CD4-positive, alpha-beta T cell (primary cell): ENCODE measurements around the gene PDE8A. TPM values are rescaled to one million over a fixed set of nuclear protein-coding genes. Genes with fewer than 3 reads are reported as not detected.

ENCODE experiments used
- ATAC-seq: fragments of 200-7000 bp; cut with Tn5 transposase; one replicate; pipeline ENCODE4 v1.10.0; 2022; ENCODE audit warnings: mild to moderate bottlenecking; ENCODE audit not compliant: poor library complexity
- CTCF ChIA-PET: fragments of 350-600 bp; sonication (Branson Sonifier 250); formaldehyde crosslinking; loops from one replicate; lab custom pipeline; 2021; ENCODE audit warnings: antibody characterized with exemption, inconsistent platforms; lab: Charles Lee
- POLR2A ChIA-PET: fragments of 350-600 bp; sonication (Branson Sonifier 250); formaldehyde crosslinking; loops from one replicate; lab custom pipeline; 2021; ENCODE audit warnings: antibody characterized with exemption, inconsistent platforms; lab: Charles Lee
- DNase-seq, 14 experiments: peaks; one replicate each; pipeline ENCODE4 v3.0.0-alpha.2; 2013 to 2020; ENCODE audit warnings: mixed read lengths in 2 of 14
- H3K27ac ChIP-seq, 2 donors: one replicate each; pipeline versions ENCODE4 v1.5.1 to v1.7.0; 2013; ENCODE audit warnings: low read length in 2 of 2, low read depth in 1 of 2, mild to moderate bottlenecking in 1 of 2
- H3K27me3 ChIP-seq, 2 experiments: 1 replicate in 1 of 2; 2 replicates in 1 of 2; pipeline versions ENCODE4 v1.6.1 to v1.7.0; 2013; ENCODE audit warnings: low read length in 2 of 2, control low read depth in 1 of 2, mild to moderate bottlenecking in 1 of 2, moderate library complexity in 1 of 2; ENCODE audit not compliant: insufficient read depth in 2 of 2, control insufficient read depth in 1 of 2
- H3K36me3 ChIP-seq: one replicate; pipeline ENCODE4 v1.6.1; 2013; ENCODE audit warnings: low read length, control low read depth; ENCODE audit not compliant: insufficient read depth
- H3K4me1 ChIP-seq: one replicate; pipeline ENCODE4 v1.6.1; 2013; ENCODE audit warnings: low read length, control low read depth; ENCODE audit not compliant: insufficient read depth
- H3K4me3 ChIP-seq: one replicate; pipeline ENCODE4 v1.5.1; 2013; ENCODE audit warnings: mild to moderate bottlenecking, low read length, moderate library complexity
- H3K9me3 ChIP-seq, 2 experiments: 1 replicate in 1 of 2; 2 replicates in 1 of 2; pipeline versions ENCODE4 v1.6.1 to v1.7.0; 2013; ENCODE audit warnings: low read length in 2 of 2, mild to moderate bottlenecking in 2 of 2, control low read depth in 1 of 2, moderate library complexity in 1 of 2; ENCODE audit not compliant: control insufficient read depth in 1 of 2, insufficient read depth in 1 of 2
- H3K27ac Mint-ChIP-seq: one replicate; pipeline ENCODE4 v1.8.0; 2020; ENCODE audit warnings: mixed read lengths
- H3K27me3 Mint-ChIP-seq: one replicate; pipeline ENCODE4 v1.8.0; 2021; ENCODE audit warnings: mixed read lengths
- H3K36me3 Mint-ChIP-seq: one replicate; pipeline ENCODE4 v1.8.0; 2021; ENCODE audit warnings: low read depth, mixed read lengths
- H3K4me1 Mint-ChIP-seq: one replicate; pipeline ENCODE4 v1.8.0; 2021; ENCODE audit warnings: low read depth, mixed read lengths
- H3K4me3 Mint-ChIP-seq: one replicate; pipeline ENCODE4 v1.8.0; 2020; ENCODE audit warnings: mild to moderate bottlenecking, mixed read lengths
- H3K9me3 Mint-ChIP-seq: one replicate; pipeline ENCODE4 v1.8.0; 2020; ENCODE audit warnings: mixed read lengths
- intact Hi-C, 2 experiments: fragments of 100-400 bp; cut with DNase I in 1 of 2; cut with micrococcal nuclease in 1 of 2; formaldehyde crosslinking; loops; one replicate each; pipeline versions ENCODE4 v1.15.1 to v1.9.0; 2023 to 2025; cut with DNase I, micrococcal nuclease
- total RNA-seq, 174 experiments: library from RNA in 2 of 174; stranded (reverse) in 2 of 174; gene quantifications; one replicate each; pipeline ENCODE4 v1.2.3 and lab custom pipeline; 2021 to 2026
- TF ChIP-seq, protein P1 (sequence below): fragments of 200-600 bp; IDR thresholded peaks from one replicate; pipeline ENCODE4 v1.8.0; 2022; ENCODE audit warnings: antibody characterized with exemption, mild to moderate bottlenecking

Gene PDE8A
- total RNA-seq, 2 experiments from 2014 or later = 29.8 to 34.3 TPM

DNA sequence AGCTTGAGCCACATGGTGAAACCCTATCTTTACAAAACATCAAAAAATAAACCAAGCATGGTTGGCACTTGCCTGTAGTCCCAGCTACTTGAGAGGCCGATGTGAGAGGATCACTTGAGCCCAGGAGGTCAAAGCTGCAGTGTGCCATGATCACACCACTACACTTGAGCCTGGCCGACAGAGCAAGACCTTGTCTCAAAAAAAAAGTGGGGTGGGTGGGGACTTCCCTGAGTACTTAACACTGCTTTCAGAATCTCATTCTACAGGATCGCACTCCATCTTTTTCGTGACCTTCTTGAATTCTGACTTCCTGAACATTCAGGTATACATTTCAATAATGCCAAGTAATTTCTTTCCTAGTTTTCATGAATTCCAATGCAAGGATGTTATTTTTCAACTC is 91.3 kb downstream of the PDE8A start:
- no peak for ATAC-seq
- peaks cover 80% of the 10 kb centered on the region for H3K36me3 Mint-ChIP-seq
- H3K4me3 ChIP-seq = no peak overlapping the region

DNA sequence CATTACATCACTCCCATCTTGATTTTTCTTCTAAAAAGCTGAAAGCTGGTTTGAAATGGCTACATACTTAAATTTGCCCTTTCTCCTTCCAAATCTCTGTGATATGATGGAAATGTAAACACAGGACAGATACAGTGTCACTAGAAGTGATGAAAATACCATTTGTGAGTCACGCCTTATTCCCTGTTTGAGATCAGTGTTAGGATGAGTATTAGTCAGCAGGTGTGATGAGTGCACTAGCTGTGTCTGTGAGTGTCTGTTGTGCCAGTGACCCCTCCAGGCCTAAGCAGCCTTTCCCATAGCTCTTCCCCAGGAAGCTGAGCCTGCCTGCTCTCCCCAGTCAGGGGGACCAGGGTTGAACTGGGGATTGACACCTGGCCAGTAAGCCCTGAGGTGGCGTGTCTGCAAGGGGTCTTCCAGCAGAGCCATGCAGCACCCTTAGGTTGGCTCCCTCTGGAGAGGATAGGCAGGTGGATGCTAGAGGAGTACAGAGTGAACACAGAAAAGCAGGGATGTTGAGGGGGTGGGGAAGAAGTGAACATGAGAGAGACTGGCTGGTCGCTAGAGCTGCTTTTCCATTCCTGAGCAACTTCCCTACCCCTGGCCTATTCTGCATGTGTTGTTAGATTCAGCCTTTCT is 92.0 kb downstream of the PDE8A start:
- no peaks in the 10 kb centered on the region for H3K27me3 ChIP-seq
- intact Hi-C loops = no loop called here
- H3K36me3 ChIP-seq = peaks cover 12% of the 10 kb centered on the region
- ChIA-PET POLR2A (no interaction called here), CTCF (no interaction called here)
- ATAC-seq (no peak), DNase-seq (no peak)
- no peak overlapping the region for H3K4me3 Mint-ChIP-seq
- no peaks in the 10 kb centered on the region for H3K9me3 ChIP-seq
- H3K4me3 ChIP-seq = no peak overlapping the region
- no peaks in the 10 kb centered on the region for H3K9me3 Mint-ChIP-seq
- no peaks in the 10 kb centered on the region for H3K4me1 Mint-ChIP-seq
- peaks cover 74% of the 10 kb centered on the region for H3K36me3 Mint-ChIP-seq
- no peak overlapping the region for H3K27ac Mint-ChIP-seq
- H3K27ac ChIP-seq = no peak overlapping the region
- TF ChIP-seq, protein P1, sequence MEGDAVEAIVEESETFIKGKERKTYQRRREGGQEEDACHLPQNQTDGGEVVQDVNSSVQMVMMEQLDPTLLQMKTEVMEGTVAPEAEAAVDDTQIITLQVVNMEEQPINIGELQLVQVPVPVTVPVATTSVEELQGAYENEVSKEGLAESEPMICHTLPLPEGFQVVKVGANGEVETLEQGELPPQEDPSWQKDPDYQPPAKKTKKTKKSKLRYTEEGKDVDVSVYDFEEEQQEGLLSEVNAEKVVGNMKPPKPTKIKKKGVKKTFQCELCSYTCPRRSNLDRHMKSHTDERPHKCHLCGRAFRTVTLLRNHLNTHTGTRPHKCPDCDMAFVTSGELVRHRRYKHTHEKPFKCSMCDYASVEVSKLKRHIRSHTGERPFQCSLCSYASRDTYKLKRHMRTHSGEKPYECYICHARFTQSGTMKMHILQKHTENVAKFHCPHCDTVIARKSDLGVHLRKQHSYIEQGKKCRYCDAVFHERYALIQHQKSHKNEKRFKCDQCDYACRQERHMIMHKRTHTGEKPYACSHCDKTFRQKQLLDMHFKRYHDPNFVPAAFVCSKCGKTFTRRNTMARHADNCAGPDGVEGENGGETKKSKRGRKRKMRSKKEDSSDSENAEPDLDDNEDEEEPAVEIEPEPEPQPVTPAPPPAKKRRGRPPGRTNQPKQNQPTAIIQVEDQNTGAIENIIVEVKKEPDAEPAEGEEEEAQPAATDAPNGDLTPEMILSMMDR = no peak
- H3K4me1 ChIP-seq = no peaks in the 10 kb centered on the region
- H3K27me3 Mint-ChIP-seq = no peaks in the 10 kb centered on the region

More for the DNA sequence above, 91.3 kb downstream of the PDE8A start:
- Mint-ChIP-seq H3K4me1 (no peaks in the 10 kb centered on the region), H3K27ac (no peak overlapping the region), H3K4me3 (no peak overlapping the region), H3K9me3 (no peaks in the 10 kb centered on the region), H3K27me3 (no peaks in the 10 kb centered on the region)
- Histone ChIP-seq H3K27ac (no peak overlapping the region), H3K9me3 (no peaks in the 10 kb centered on the region), H3K27me3 (no peaks in the 10 kb centered on the region), H3K36me3 (peaks cover 12% of the 10 kb centered on the region), H3K4me1 (no peaks in the 10 kb centered on the region)
- POLR2A ChIA-PET = no interaction called here
- CTCF ChIA-PET = no interaction called here
- TF ChIP-seq, protein P1 = no peak
- intact Hi-C loops = no loop called here
- DNase-seq = no peak

DNA sequence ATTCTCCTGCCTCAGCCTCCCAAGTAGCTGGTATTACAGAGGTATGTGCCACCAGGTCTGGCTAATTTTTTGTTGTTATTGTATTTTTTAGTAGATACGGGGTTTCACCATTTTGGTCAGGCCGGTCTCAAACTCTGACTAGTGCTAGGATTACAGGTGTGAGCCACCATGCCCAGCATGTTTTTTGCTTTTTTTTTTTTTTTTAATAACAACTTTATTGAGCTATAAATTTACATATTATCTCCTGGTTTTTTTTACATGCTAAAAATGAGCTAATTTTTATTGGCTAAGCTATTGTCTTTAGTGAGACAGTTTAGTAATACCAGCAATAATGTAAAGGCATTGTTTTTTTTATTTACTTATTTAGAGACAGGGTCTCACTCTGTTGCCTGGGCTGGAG is 105.2 kb downstream of the PDE8A start:
- ChIA-PET POLR2A (interaction anchor here (1.5 kb wide), 1 partner anchor 106 kb away, joined by 3 read pairs; no protein-coding TSS in a partner anchor), CTCF (no interaction called here)
- peaks cover 33% of the 10 kb centered on the region for H3K36me3 ChIP-seq
- Mint-ChIP-seq H3K9me3 (no peaks in the 10 kb centered on the region), H3K27me3 (no peaks in the 10 kb centered on the region), H3K4me1 (no peaks in the 10 kb centered on the region), H3K27ac (no peak overlapping the region), H3K4me3 (no peak overlapping the region), H3K36me3 (peaks cover 75% of the 10 kb centered on the region)
- H3K4me1 ChIP-seq = no peaks in the 10 kb centered on the region
- no peak overlapping the region for H3K27ac ChIP-seq
- DNase-seq (no peak), ATAC-seq (no peak)
- no peak overlapping the region for H3K4me3 ChIP-seq
- no peaks in the 10 kb centered on the region for H3K27me3 ChIP-seq
- no peaks in the 10 kb centered on the region for H3K9me3 ChIP-seq
- intact Hi-C loops = no loop called here
- TF ChIP-seq, protein P1 = no peak
